Fibroblast of villous mesenchyme (primary cell): ENCODE measurements around the gene AFG3L2. TPM values are rescaled to one million over a fixed set of nuclear protein-coding genes. Genes with fewer than 3 reads are reported as not detected.

Source experiments
- DNase-seq: peaks from one replicate; pipeline ENCODE4 v3.0.0-alpha.2; 2010; ENCODE audit warnings: low read depth
- H3K4me3 ChIP-seq: 2 replicates; pipeline ENCODE4 v1.5.1; 2011; ENCODE audit warnings: low read depth, mild to moderate bottlenecking, low read length
- CTCF ChIP-seq: IDR thresholded peaks from 2 replicates; pipeline ENCODE4 v1.5.1; 2012; ENCODE audit warnings: low read depth, mild to moderate bottlenecking, low read length; ENCODE audit not compliant: insufficient read depth
- small RNA-seq: library from RNA; depleted of rRNA; stranded (forward); fragments of <200 nt; gene quantifications from one replicate; pipeline ENCODE3, GENCODE V24; 2012
- total RNA-seq: library from RNA; depleted of rRNA; stranded (reverse); fragments of >200 nt; gene quantifications from 2 replicates; pipeline ENCODE4 v1.2.3, GENCODE V29; 2012

AFG3L2 gene
- total RNA-seq, 1 donor = 63.0 TPM

- peak; percentile 81 for DNase-seq
- H3K4me3 ChIP-seq = no peak overlapping the region
- no peak for TF ChIP-seq CTCF
Observed at GRCh38 chr18:12282442-12283039, 94.5 kb downstream of the AFG3L2 start.

GRCh38 chr18:12281861-12282260 is 95.2 kb downstream of the AFG3L2 start:
- no peak for DNase-seq
- TF ChIP-seq CTCF = no peak
- H3K4me3 ChIP-seq = no peak overlapping the region

- TF ChIP-seq CTCF = no peak
- DNase-seq = no peak
- H3K4me3 ChIP-seq = peak overlapping the region; percentile 41
Observed at GRCh38 chr18:12279781-12280531, 97.1 kb downstream of the AFG3L2 start.

Small RNAs within 50 kb of the gene (small RNA-seq; reads per million reads assigned to genes)
- not detected for gene RNU6-170P
- not detected for gene RNU7-129P

Other genes starting within 250 kb of the AFG3L2 start
- gene CIDEA, start 122.9 kb downstream of the AFG3L2 start, total RNA-seq = not detected in 2 replicates
- 821 and 1,150 TPM in 2 replicates for gene TUBB6, start 69.0 kb downstream of the AFG3L2 start, total RNA-seq
- gene PRELID3A, start 30.7 kb upstream of the AFG3L2 start, total RNA-seq = 4.3 and 5.5 TPM in 2 replicates